Keratinocyte (primary cell): ENCODE data around the gene RANBP3L. TPM values are rescaled to one million over a fixed set of nuclear protein-coding genes. Genes with fewer than 3 reads are reported as not detected.
"Not testable (repeated sequence)": the region's sequence is repeated elsewhere in the genome, so short reads cannot be mapped to it uniquely, and the experiment has no call there.

Experiments used
- DNase-seq: peaks from one replicate; pipeline ENCODE4 v3.0.0-alpha.2; 2011; ENCODE audit warnings: low read depth, missing footprints, low spot score
- FAIRE-seq: peaks from 2 replicates; lab custom pipeline; 2011; peaks lifted over from hg19 to GRCh38; lab: Jason Lieb, UNC
- H2AFZ ChIP-seq: 2 replicates; pipeline ENCODE4 v1.6.0; 2012; ENCODE audit warnings: low read length, control low read depth, inconsistent platforms; ENCODE audit not compliant: control insufficient read depth
- H3K27ac ChIP-seq: 2 replicates; pipeline ENCODE4 v1.5.1; 2011; ENCODE audit warnings: low read length; ENCODE audit not compliant: control insufficient read depth, insufficient read depth
- H3K27me3 ChIP-seq: 3 replicates; pipeline ENCODE4 v1.6.0; 2011; ENCODE audit warnings: low read length; ENCODE audit not compliant: control insufficient read depth, insufficient read depth; ENCODE audit errors: extremely low read depth
- H3K36me3 ChIP-seq, 2 experiments: 2 replicates in 1 of 2; 3 replicates in 1 of 2; pipeline ENCODE4 v1.5.1; 2011; ENCODE audit warnings: low read length in 2 of 2, mild to moderate bottlenecking in 1 of 2; ENCODE audit not compliant: control insufficient read depth in 2 of 2, insufficient read depth in 2 of 2; ENCODE audit errors: extremely low read depth in 1 of 2
- H3K4me1 ChIP-seq: 3 replicates; pipeline ENCODE4 v1.5.1; 2011; ENCODE audit warnings: low read length; ENCODE audit not compliant: control insufficient read depth, insufficient read depth; ENCODE audit errors: extremely low read depth
- H3K4me2 ChIP-seq: 3 replicates; pipeline ENCODE4 v1.6.0; 2011; ENCODE audit warnings: low read depth, low read length; ENCODE audit not compliant: control insufficient read depth, insufficient read depth; ENCODE audit errors: extremely low read depth
- H3K4me3 ChIP-seq, 3 experiments: fragments of 200-600 bp in 1 of 3; sonication (generic) in 1 of 3; 2 replicates in 2 of 3; 3 replicates in 1 of 3; pipeline ENCODE4 v1.5.1; 2011 to 2016; ENCODE audit warnings: low read length in 3 of 3, mild to moderate bottlenecking in 3 of 3, control low read depth in 2 of 3, inconsistent platforms in 1 of 3, low read depth in 1 of 3, mixed read lengths in 1 of 3, mixed run types in 1 of 3, moderate library complexity in 1 of 3; ENCODE audit not compliant: control insufficient read depth in 2 of 3, insufficient read depth in 2 of 3; ENCODE audit errors: extremely low read depth in 1 of 3
- H3K79me2 ChIP-seq: 2 replicates; pipeline ENCODE4 v1.6.0; 2012; ENCODE audit warnings: low read length; ENCODE audit not compliant: control insufficient read depth, insufficient read depth
- H3K9ac ChIP-seq: 3 replicates; pipeline ENCODE4 v1.6.0; 2011; ENCODE audit warnings: low read length; ENCODE audit not compliant: control insufficient read depth, insufficient read depth; ENCODE audit errors: extremely low read depth
- H3K9me1 ChIP-seq: 3 replicates; pipeline ENCODE4 v1.6.0; 2011; ENCODE audit warnings: low read length; ENCODE audit not compliant: control insufficient read depth, insufficient read depth; ENCODE audit errors: extremely low read depth
- H3K9me3 ChIP-seq: 2 replicates; pipeline ENCODE4 v1.5.1; 2012; ENCODE audit warnings: low read depth, low read length; ENCODE audit not compliant: control insufficient read depth
- H4K20me1 ChIP-seq: 3 replicates; pipeline ENCODE4 v1.6.0; 2011; ENCODE audit warnings: low read length; ENCODE audit not compliant: control insufficient read depth, insufficient read depth; ENCODE audit errors: extremely low read depth
- EZH2 ChIP-seq: IDR thresholded peaks from one replicate; pipeline ENCODE4 v1.6.1; 2012; ENCODE audit warnings: inconsistent platforms, mild to moderate bottlenecking, low read length, moderate library complexity
- dilution Hi-C: fragments of 300-500 bp; cut with MboI; formaldehyde crosslinking; loops from one replicate; pipeline ENCODE4 v1.7.0; 2020; ENCODE audit warnings: low sequenced_read_pairs; ENCODE audit not compliant: extremely low pct_ligation_motif_present
- polyA plus RNA-seq, 5 experiments: library from polyadenylated mRNA; depleted of rRNA in 3 of 5; stranded (reverse) in 3 of 5; stranded (forward) in 1 of 5; unstranded in 1 of 5; fragments of >200 nt; gene quantifications; 1 replicate in 1 of 5; 2 replicates in 3 of 5; 3 replicates in 1 of 5; pipeline versions ENCODE4 v1.2.1 to v1.2.3, GENCODE V29; 2011 to 2012; ENCODE audit warnings: missing spikeins in 2 of 5, low read depth in 1 of 5, low replicate concordance in 1 of 5
- TF ChIP-seq, protein P1 (sequence below), 3 experiments: IDR thresholded peaks in 1 of 3; conservative IDR thresholded peaks in 1 of 3; optimal IDR thresholded peaks in 1 of 3; 2 replicates in 2 of 3; 3 replicates in 1 of 3; pipeline versions ENCODE3 to v1.5.1; 2011; ENCODE audit warnings: low read length in 3 of 3, mild to moderate bottlenecking in 3 of 3, moderate library complexity in 2 of 3, control low read depth in 1 of 3, inconsistent platforms in 1 of 3; ENCODE audit not compliant: insufficient read depth in 2 of 3; ENCODE audit errors: extremely low read depth in 1 of 3

RANBP3L gene
- polyA plus RNA-seq, 1 donor (not counting 4 experiments of a cell fraction or from before 2014, with no cell fraction given) = not detected

DNA sequence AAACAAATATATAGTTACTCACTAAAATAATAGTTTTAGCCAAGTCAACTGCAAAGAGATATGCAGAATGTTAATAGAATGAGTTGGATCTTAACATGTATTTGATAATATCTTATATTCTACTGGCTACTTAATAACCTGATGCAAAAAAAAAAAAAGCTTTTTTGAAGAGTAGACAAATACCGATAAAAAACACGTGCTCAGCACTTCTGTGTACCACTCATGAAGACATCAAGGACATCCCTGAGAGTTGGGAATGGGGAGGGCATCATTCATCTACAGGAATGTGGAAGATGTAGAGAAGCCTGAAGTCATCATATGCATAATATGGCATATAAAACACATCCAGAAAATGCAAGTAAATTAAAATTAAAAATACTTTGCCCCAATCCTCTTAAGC, 43.2 kb upstream of the RANBP3L start:
- no peak overlapping the region for H3K4me2 ChIP-seq
- DNase-seq (no peak), FAIRE-seq (no peak)
- no peaks in the 10 kb centered on the region for H4K20me1 ChIP-seq
- dilution Hi-C loops = no loop called here
- no peaks in the 10 kb centered on the region for H3K79me2 ChIP-seq
- H3K9ac ChIP-seq = no peak overlapping the region
- no peaks in the 10 kb centered on the region for H3K36me3 ChIP-seq
- no peaks in the 10 kb centered on the region for H3K9me3 ChIP-seq
- no peaks in the 10 kb centered on the region for H3K4me1 ChIP-seq
- TF ChIP-seq EZH2 = no peak
- TF ChIP-seq, protein P1, sequence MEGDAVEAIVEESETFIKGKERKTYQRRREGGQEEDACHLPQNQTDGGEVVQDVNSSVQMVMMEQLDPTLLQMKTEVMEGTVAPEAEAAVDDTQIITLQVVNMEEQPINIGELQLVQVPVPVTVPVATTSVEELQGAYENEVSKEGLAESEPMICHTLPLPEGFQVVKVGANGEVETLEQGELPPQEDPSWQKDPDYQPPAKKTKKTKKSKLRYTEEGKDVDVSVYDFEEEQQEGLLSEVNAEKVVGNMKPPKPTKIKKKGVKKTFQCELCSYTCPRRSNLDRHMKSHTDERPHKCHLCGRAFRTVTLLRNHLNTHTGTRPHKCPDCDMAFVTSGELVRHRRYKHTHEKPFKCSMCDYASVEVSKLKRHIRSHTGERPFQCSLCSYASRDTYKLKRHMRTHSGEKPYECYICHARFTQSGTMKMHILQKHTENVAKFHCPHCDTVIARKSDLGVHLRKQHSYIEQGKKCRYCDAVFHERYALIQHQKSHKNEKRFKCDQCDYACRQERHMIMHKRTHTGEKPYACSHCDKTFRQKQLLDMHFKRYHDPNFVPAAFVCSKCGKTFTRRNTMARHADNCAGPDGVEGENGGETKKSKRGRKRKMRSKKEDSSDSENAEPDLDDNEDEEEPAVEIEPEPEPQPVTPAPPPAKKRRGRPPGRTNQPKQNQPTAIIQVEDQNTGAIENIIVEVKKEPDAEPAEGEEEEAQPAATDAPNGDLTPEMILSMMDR (optimal IDR thresholded peaks at IDR 0.05 in 1 of 3, IDR thresholded peaks at IDR 0.05 in 1 of 3, conservative IDR thresholded peaks at IDR 0.05 in 1 of 3; ENCODE audit: extremely low read depth in 1 of 3, insufficient read depth in 2 of 3, low read length in 3 of 3) = no peak
- H3K27ac ChIP-seq = no peak overlapping the region
- no peak overlapping the region for H2AFZ ChIP-seq
- H3K27me3 ChIP-seq = peaks cover 3% of the 10 kb centered on the region
- H3K9me1 ChIP-seq = no peaks in the 10 kb centered on the region
- no peak overlapping the region for H3K4me3 ChIP-seq

DNA sequence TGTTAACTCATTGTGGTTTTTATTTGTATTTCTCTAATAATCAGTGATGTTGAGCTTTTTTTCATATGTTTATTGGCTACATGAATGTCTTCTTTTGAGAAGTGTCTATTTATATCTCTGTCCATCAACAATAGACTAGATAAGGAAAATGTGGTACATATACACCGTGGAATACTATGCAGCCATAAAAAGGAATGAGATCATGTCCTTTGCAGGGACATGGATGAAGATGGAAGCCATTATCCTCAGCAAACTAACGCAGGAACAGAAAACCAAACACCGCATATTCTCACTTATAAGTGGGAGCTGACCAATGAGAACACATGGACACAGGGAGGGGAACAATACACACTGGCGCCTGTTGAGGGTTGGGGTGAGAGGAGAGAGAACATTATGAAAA, 40.0 kb upstream of the RANBP3L start:
- H3K9me3 ChIP-seq, dilution Hi-C loops, FAIRE-seq: not testable (repeated sequence)

DNA sequence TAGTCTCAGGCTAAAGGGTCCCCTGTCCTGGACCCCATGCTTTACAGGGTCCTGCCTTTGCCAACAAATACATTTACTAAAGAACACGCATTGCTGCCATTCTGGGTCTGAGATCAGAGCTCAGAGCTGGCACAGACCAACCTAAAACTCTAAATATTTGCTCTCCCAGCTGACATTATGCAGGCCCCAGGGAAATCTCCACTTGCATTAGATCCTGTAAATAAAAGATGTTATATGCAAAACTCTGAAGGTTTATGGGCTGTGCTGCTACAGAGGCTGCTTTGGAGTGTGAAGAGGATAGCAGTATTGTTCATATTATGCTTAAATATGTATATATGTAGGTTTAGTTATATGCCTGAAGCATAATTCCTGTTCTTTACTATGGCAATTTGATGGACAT, 35.9 kb upstream of the RANBP3L start:
- Histone ChIP-seq H3K27ac (no peak overlapping the region), H2AFZ (no peak overlapping the region), H3K9me1 (no peaks in the 10 kb centered on the region), H3K4me2 (no peak overlapping the region), H3K9me3 (no peaks in the 10 kb centered on the region), H3K9ac (no peak overlapping the region), H4K20me1 (no peaks in the 10 kb centered on the region), H3K79me2 (no peaks in the 10 kb centered on the region), H3K4me1 (no peaks in the 10 kb centered on the region), H3K36me3 (no peaks in the 10 kb centered on the region), H3K27me3 (peaks cover 3% of the 10 kb centered on the region), H3K4me3 (no peak overlapping the region)
- DNase-seq (no peak), FAIRE-seq (no peak)
- TF ChIP-seq, protein P1 (optimal IDR thresholded peaks at IDR 0.05 in 1 of 3, IDR thresholded peaks at IDR 0.05 in 1 of 3, conservative IDR thresholded peaks at IDR 0.05 in 1 of 3; ENCODE audit: extremely low read depth in 1 of 3, insufficient read depth in 2 of 3, low read length in 3 of 3) = no peak
- no peak for TF ChIP-seq EZH2
- dilution Hi-C loops = no loop called here

More for the DNA sequence above, 40.0 kb upstream of the RANBP3L start:
- not testable (repeated sequence) for H3K27me3 ChIP-seq, H3K9ac ChIP-seq, H2AFZ ChIP-seq, H3K4me1 ChIP-seq, H3K9me1 ChIP-seq, H3K79me2 ChIP-seq, H3K4me3 ChIP-seq, DNase-seq, H3K4me2 ChIP-seq, H4K20me1 ChIP-seq, H3K36me3 ChIP-seq, H3K27ac ChIP-seq
